Lung (tissue), 16 donors: ENCODE measurements around the gene ARF4. TPM values are rescaled to one million over a fixed set of nuclear protein-coding genes. Genes with fewer than 3 reads are reported as not detected.

Experiments
- ATAC-seq: fragments of 200-7000 bp; cut with Tn5 transposase; one replicate; pipeline ENCODE4 v1.9.1; 2020; ENCODE audit warnings: moderate number of reproducible peaks; ENCODE audit not compliant: insufficient read depth, low FRiP score
- DNase-seq, 3 donors: peaks; one replicate each; pipeline ENCODE4 v3.0.0-alpha.2; 2013 to 2017
- H3K27ac ChIP-seq, 2 donors: one replicate each; pipeline ENCODE4 v1.5.1; 2013; ENCODE audit warnings: mild to moderate bottlenecking in 2 of 2, moderate library complexity in 2 of 2, control low read depth in 1 of 2, inconsistent platforms in 1 of 2, low read depth in 1 of 2, low read length in 1 of 2
- H3K27me3 ChIP-seq, 3 donors: one replicate each; pipeline ENCODE4 v1.5.1; 2013; ENCODE audit warnings: low read length in 2 of 3; ENCODE audit not compliant: control insufficient read depth in 3 of 3, insufficient read depth in 3 of 3
- H3K36me3 ChIP-seq, 4 donors: one replicate each; pipeline ENCODE4 v1.5.1; 2013; ENCODE audit warnings: low read length in 4 of 4, mild to moderate bottlenecking in 1 of 4, moderate library complexity in 1 of 4; ENCODE audit not compliant: control insufficient read depth in 4 of 4, insufficient read depth in 4 of 4
- H3K4me1 ChIP-seq, 5 donors: one replicate each; pipeline ENCODE4 v1.5.1; 2013; ENCODE audit warnings: low read length in 5 of 5, mild to moderate bottlenecking in 2 of 5, moderate library complexity in 1 of 5; ENCODE audit not compliant: control insufficient read depth in 5 of 5, insufficient read depth in 5 of 5
- H3K4me3 ChIP-seq: one replicate; pipeline ENCODE4 v1.5.1; 2013; ENCODE audit warnings: mild to moderate bottlenecking, control low read depth, moderate library complexity
- H3K9ac ChIP-seq, 2 donors: one replicate each; pipeline ENCODE4 v1.5.1; 2013; ENCODE audit warnings: low read length in 2 of 2, control low read depth in 1 of 2; ENCODE audit not compliant: insufficient read depth in 1 of 2
- H3K9me3 ChIP-seq, 4 donors: one replicate each; pipeline ENCODE4 v1.5.1; 2013; ENCODE audit warnings: low read length in 3 of 4, mild to moderate bottlenecking in 1 of 4, moderate library complexity in 1 of 4; ENCODE audit not compliant: control insufficient read depth in 4 of 4, insufficient read depth in 3 of 4
- CTCF ChIP-seq: IDR thresholded peaks from 2 replicates; pipeline ENCODE4 v1.5.1; 2012; ENCODE audit warnings: mild to moderate bottlenecking; ENCODE audit errors: control extremely low read depth, extremely low read depth
- WGBS, 2 donors: extraction: QIAGEN DNeasy Blood & Tissue Kit; methylation state at CpG; one replicate each; pipeline ENCODE4 v1.1.7; 2013; 5-methylcytosine and 5-hydroxymethylcytosine counted together
- long read RNA-seq, 5 donors: transcript quantifications; one replicate each; lab custom pipeline, GENCODE V29; 2026
- polyA plus RNA-seq, 2 donors: library from polyadenylated mRNA; stranded (reverse); fragments of 200-250 nt; gene quantifications; one replicate each; pipeline ENCODE4 v1.2.1, GENCODE V29; 2013
- total RNA-seq, 2 donors: library from RNA; depleted of rRNA in 1 of 2; stranded (reverse); fragments of >200 nt in 1 of 2; gene quantifications; one replicate each; pipeline ENCODE4 v1.2.1, GENCODE V29; 2014 to 2021
- donor health status: control.
- donor health status: control.
- donor health status: Bipolar disorder and iron deficiency.
- donor health status: healthy.
- donor health status: DM: yes; HTN: yes; CAD: no.

The ARF4 gene
- total RNA-seq (100 to 1,000 TPM; 143 to 202 TPM), polyA plus RNA-seq (100 to 1,000 TPM; 187 to 232 TPM)
- long read RNA-seq, donor 1, transcript ARF4-201 (6 exons, 1,660 nt): major isoform, 77 of 79 reads
- long read RNA-seq, donor 1, partial matches to known transcripts: 0 of 79 reads
- long read RNA-seq, donor 1, other reads (novel, unspliced or antisense): 0 of 79 reads
- long read RNA-seq, donor 2, transcript ARF4-201 (6 exons, 1,660 nt): major isoform, 37 of 38 reads
- long read RNA-seq, donor 2, partial matches to known transcripts: 0 of 38 reads
- long read RNA-seq, donor 2, other reads (novel, unspliced or antisense): 0 of 38 reads
- long read RNA-seq, donor 3, transcript ARF4-201 (6 exons, 1,660 nt): major isoform, 54 of 54 reads
- long read RNA-seq, donor 3, partial matches to known transcripts: 0 of 54 reads
- long read RNA-seq, donor 3, other reads (novel, unspliced or antisense): 0 of 54 reads
- long read RNA-seq, donor 4, transcript ARF4-201 (6 exons, 1,660 nt): major isoform, 34 of 35 reads
- long read RNA-seq, donor 4, partial matches to known transcripts: 0 of 35 reads
- long read RNA-seq, donor 4, other reads (novel, unspliced or antisense): 0 of 35 reads
- long read RNA-seq, donor 5, transcript ARF4-201 (6 exons, 1,660 nt): major isoform, 83 of 93 reads
- long read RNA-seq, donor 5, partial matches to known transcripts: 8 of 93 reads
- long read RNA-seq, donor 5, other reads (novel, unspliced or antisense): 0 of 93 reads

- Histone ChIP-seq H3K4me3 (peak within 1 kb of the TSS; percentile 78), H3K36me3 (peaks cover 0 to 8% (median 4%) of the 10 kb centered on the region in 4 donors), H3K4me1 (peaks cover 6 to 22% (median 11%) of the 10 kb centered on the region in 5 donors), H3K27ac (peak within 1 kb of the TSS; percentile 97 to 100), H3K9me3 (no peaks in the 10 kb centered on the region), H3K27me3 (no peaks in the 10 kb centered on the region), H3K9ac (peak within 1 kb of the TSS; percentile 98 to 99)
- ATAC-seq (peak; percentile 97), DNase-seq (peak; percentile 99 to 100 (median 100))
- 0% methylated on average over 53 to 67 of the region's 67 CpGs for WGBS, 2 donors
- TF ChIP-seq CTCF: no peak
Measured at GRCh38 chr3:57597127-57597923, at the start of gene ARF4. ARF4 (minus strand) TSS chr3:57597344; CDS start chr3:57597140, 204 bp downstream.

GRCh38 chr3:57646723-57647122, 49.6 kb upstream of the ARF4 start:
- Histone ChIP-seq H3K9ac (no peak overlapping the region), H3K9me3 (peaks cover 0 to 4% (median 0%) of the 10 kb centered on the region in 4 donors), H3K4me3 (no peak overlapping the region), H3K27me3 (no peaks in the 10 kb centered on the region), H3K4me1 (no peaks in the 10 kb centered on the region), H3K27ac (no peak overlapping the region), H3K36me3 (peaks cover 16 to 28% (median 19%) of the 10 kb centered on the region in 4 donors)
- ATAC-seq: no peak
- TF ChIP-seq CTCF: no peak
- peak in 2 of 3 donors; percentile 20 to 23 for DNase-seq
- 88 to 91% methylated on average over 2 of the region's 2 CpGs for WGBS, 2 donors

- 76 to 93% methylated on average over 4 of the region's 4 CpGs for WGBS, 2 donors
- no peak for TF ChIP-seq CTCF
- H3K27me3 ChIP-seq: no peaks in the 10 kb centered on the region
- H3K27ac ChIP-seq: no peak overlapping the region
- ATAC-seq (no peak), DNase-seq (no peak)
- no peaks in the 10 kb centered on the region for H3K4me1 ChIP-seq
- no peak overlapping the region for H3K4me3 ChIP-seq
- peaks cover 0 to 4% (median 0%) of the 10 kb centered on the region in 4 donors for H3K9me3 ChIP-seq
- H3K9ac ChIP-seq: no peak overlapping the region
- H3K36me3 ChIP-seq: peaks cover 11 to 31% (median 19%) of the 10 kb centered on the region in 4 donors
Measured at GRCh38 chr3:57644740-57645139, 47.6 kb upstream of the ARF4 start.
